GM21390 (cell line): ENCODE results near the gene CEBPZOS.
"Not testable (repeated sequence)": the region's sequence is repeated elsewhere in the genome, so short reads cannot be mapped to it uniquely, and the experiment has no call there.

Experiments
- ATAC-seq: cut with Tn5 transposase; IDR thresholded peaks from one replicate; pipeline ENCODE4 v1.9.1; 2021; ENCODE audit not compliant: unreplicated experiment

Gene CEBPZOS

DNA sequence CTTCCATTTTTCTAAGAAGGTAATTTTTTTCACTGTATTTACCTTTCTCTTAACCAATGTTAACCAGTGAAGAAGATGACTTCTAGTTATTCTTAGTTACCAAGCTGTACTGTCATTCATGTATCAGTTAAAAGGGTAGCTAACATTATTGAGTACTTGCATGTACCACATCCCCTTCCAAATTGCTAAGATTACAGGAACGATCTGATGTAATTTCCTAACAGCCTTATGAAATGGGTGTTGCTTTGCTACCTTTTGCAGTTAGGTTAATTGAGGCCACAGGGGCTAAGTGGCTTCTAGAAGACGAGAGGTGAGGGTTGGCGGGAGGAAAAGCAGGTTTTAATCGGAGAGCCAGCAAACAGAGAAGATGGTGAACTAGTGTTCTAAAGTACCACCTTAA is 6.0 kb upstream of the CEBPZOS start:
- no peak for ATAC-seq

DNA sequence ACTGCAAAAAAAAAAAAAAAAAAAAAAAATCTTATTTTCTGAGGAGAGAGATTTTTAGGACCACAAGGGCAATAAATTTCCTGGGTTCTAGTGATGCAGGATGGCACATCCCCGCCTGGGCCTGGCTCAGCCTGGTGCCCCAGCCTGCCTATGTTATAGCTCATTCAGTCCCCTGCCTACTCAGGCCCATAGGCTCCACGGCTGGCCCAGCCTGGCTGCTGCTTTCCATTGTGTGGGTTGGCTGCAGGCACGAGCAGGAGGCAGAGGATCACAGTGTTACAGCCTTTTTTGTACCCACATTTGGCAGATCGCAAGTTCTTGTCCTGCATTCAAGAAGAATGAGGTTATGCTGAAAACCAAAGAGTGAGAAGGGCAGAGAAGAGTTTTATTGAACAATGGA is 5.0 kb upstream of the CEBPZOS start:
- no peak for ATAC-seq

DNA sequence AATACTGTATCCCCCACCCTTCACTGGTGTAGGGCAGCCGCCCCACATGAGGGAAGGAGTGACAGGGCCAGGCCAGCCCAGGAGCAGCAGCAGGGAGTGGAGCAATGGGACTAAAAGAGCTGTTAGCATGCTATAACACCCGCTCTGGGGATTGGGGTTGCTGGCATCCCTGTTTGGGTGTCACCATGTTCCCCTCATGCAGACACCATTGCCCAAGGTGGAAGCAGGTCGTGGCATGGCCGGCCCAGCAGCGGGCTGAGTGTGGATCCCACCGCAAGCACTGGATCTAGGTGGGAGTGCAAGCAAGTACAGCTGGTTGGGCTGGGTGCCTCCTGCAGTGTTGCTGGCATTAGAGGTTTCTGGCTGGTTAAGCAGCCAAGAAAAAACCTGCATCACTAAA is 4.5 kb upstream of the CEBPZOS start:
- ATAC-seq = no peak

DNA sequence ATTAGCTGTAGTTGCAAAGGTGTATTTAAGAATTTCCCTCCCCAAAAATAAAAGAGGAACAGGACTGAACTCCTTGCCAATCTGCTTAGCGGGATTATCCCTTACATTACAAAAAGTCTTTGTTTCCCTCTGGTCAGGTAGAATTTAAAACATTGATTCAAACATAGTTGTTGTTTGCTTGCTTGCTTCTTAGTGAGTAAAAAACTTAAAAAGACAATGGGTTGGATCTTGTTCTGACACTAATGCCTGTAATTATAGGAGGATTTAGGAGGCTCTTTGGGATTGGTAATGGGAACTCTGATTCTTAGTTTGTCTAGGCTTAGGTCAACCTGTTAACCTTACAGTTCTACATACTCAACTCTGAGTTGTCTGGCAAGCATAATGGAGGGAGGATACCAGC is 3.7 kb upstream of the CEBPZOS start:
- no peak for ATAC-seq

DNA sequence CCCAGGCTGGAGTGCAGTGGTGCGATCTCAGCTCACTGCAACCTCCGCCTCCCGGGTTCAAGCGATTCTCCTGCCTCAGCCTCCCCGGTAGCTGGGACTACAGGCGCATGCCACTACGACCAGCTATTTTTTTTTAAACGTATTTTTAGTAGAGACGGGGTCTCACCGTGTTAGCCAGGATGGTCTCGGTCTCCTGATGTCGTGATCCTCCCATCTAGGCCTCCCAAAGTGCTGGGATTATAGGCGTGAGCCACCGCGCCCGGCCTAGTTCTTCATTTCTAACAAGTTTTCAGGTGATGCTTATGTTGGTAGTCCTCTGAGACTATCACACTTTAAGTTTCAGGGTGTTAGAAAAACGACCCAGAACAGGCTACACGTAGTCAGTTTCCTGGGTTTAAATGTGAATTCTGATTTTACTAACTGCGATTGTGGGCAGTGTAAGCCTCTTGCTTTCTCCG is 405 bp upstream of the CEBPZOS start:
- peak; percentile 3 for ATAC-seq

DNA sequence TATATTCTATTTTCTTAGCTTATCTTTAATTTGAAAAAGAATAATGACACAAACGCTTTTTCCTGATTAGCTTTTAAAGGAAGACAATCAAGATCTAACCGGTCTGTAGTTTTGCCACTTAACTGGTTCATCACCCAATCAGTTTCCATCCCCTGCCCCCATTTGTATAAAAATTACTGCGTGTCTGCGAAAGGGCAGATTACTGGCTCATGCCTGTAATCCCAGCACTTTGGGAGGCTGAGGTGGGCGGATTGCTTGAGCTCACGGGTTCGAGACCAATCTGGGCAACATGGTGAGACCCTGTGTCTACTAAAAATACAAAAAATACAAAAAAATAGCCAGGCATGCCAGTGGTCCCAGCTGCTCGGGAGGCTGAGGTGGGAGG is 2.4 kb downstream of the CEBPZOS start:
- ATAC-seq = no peak

DNA sequence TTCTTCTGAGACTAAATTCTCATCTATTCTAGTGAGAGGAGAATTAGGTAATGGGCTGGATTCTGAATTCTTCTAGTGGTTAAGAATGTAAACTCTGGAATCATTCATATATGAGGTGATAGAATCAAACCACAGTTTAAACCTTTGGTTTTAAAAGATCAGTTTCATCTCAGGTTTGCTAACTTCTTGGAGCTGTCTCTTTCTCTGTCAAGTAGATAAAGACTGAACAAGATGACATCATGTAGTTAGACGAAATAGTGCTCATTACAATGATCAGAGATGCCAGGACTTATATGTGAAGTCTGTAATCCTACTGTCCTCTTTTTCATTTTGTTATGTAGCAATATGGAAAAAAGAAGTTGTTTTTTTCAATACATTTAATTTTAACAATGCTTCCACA is 4.9 kb downstream of the CEBPZOS start:
- ATAC-seq = no peak

DNA sequence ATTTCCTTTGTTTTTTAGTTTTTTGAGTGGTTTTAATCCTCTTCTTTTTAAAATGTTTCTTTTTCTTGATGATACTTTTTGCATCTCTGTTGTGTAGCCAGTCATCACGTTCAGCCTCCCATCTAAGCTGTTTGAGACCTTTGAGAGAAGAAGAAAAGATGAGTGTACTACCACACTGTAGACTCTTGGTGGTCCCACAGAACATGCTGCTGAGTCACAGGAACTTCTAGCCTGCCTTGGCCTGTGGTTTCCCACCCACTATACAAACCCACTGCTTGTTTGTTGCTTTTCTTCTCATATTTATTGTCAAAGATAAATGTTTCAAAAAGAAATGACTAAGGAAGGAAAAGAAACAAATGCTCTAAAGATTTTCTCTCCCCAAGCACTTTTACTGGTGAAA is 5.5 kb downstream of the CEBPZOS start:
- no peak for ATAC-seq

DNA sequence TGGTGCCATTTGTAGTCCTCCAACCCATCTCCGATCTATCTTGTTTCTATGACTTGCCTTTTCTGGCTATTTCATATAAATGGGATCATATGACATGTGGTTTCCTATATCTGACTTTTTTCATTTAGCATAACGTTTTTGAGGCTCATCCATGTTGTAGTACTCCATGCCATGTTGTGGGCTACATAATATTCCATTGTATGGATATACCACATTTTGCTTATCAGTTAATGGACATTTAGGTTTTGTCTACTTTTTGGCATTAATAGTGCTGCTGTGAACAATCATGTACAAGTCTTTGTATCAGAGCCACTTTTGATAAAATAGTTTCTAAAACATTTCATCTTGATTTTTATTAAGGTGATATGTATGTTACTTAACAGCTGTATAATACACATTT is 7.4 kb downstream of the CEBPZOS start:
- ATAC-seq = no peak

DNA sequence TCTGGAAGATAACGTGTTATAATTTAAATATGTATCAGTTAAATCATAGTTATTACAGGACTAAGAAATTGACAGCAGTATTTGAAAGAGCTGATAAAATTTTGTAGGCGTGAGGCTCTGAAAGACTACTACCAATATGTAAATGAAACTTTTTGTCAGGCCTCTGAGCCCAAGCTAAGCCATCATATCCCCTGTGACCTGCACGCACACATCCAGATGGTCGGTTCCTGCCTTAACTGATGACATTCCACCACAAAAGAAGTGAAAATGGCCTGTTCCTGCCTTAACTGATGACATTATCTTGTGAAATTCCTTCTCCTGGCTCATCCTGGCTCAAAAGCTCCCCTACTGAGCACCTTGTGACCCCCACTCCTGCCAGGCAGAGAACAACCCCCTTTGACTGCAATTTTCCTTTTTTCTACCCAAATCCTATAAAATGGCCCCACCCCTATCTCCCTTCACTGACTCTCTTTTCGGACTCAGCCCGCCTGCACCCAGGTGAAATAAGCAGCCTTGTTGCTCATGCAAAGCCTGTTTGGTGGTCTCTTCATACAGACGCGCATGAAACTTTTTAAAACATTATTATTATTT is 8.9 kb downstream of the CEBPZOS start:
- ATAC-seq = not testable (repeated sequence)

DNA sequence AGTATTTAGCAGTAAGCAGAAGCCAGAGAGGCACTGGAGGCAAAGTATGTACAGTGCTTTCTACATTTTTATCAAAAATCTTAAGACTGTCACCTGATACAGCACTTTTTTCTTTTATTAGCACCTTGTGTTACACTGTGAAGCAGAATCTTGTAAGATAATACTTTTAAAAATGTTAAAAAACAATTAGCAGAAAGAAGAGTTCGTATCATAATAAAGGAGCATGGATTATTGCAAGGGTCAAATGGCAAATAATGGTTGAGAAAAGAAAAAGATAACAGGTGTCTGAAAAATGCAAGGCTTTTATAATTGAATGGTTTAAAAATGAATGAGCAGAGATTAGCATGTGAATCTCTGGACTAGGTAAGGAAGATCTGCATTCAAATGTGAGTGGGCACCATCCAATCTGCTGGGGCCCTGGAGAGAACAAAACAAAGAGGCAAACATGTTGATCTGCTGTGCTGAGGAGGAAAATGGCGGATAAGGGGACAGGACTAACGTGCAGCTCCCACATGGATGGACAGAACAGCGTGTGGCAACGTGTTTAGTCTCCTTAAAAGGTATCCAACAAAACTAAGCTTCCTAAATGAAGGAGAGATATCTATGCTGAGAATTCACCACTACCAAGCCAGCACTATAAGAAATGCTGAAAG is 9.5 kb downstream of the CEBPZOS start:
- no peak for ATAC-seq

DNA sequence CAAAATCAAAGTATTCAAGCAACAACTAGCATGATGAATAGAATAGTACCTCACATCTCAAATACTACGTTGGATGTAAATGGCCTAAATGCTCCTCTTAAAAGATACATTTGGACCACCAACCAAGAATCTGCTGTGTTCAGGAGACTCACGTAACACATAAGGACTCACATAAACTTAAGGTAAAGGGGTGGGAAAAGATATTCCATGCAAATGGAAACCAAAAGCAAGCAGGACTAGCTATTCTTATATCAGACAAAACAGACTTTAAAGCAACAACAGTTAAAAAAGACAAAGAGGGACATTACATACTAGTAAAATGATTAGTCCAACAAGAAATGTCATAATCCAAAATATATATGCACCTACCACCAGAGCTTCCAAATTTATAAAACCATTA is 10.5 kb downstream of the CEBPZOS start:
- not testable (repeated sequence) for ATAC-seq

DNA sequence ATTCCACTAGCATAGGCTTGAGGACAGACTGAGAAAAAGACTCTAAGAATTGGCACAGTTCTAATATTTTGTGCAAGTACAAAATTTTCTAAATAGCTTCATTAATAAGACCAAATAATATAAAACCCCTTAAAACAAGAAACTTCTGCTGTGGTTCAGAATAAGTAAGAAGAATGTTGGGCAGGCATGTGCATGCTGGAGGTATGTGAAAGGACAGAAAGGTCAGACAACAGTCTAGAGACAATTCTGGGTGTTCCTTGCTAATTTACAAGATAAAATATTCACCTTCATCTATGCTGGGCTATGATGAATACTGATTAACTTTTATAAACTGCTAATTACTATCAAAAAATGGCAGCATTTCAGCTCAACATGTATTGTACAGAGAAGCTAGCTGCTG is 14.9 kb downstream of the CEBPZOS start:
- ATAC-seq = no peak

DNA sequence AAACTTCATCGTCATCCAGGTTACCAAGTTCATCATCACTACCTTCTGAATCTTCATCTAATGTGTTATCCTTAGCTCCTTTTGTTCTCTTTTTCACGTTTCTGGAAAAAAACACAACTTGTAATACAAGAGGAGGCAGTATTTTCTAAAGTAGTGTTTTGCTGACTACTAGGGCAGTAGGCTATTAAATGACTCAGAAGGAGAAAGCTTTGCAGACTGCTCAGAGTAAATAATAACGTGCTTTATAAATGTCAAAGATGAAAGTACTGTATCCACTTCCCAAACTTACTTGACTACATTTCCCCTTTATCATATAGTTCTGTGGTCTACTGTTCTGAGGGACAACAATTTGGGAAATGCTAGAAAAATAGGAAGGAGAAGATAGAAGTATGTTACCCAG is 15.6 kb downstream of the CEBPZOS start:
- ATAC-seq = no peak

DNA sequence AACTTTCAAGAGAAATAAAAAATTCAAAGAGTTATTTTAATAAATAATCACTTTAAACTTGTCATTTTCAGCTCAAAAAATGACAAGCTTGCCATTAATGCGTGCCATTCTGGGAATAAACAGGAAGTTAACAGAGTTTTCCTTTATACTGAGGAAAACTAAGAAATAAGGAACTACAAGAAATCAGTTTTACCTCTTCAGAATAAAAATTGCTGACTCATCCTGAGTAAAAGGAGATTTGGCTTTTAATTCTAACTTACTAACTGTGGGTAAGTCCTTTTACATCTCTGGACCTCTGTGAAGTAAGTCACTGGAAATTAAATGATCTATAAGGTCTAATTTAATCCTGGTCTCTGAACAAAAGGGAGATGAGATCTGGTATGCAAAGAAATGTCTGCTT is 19.0 kb downstream of the CEBPZOS start:
- ATAC-seq = no peak

DNA sequence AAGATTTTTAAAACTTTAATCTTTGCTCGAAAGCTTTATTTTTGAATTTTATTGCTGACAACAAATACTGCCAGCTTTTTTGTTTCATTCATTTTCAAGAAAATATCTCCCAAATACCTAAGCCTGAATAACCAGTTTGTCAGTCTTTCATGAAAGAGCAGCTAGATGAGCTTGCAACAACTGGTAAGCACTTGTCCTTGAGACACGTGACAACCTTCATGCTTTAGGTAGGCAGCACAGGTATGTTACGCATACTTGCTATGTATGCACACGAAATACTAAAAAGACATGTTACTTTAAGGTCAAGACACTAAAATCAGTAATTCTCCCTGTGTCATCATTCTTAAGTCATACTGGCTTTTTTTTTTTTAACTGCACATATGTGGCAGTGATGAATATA is 22.8 kb downstream of the CEBPZOS start:
- no peak for ATAC-seq

DNA sequence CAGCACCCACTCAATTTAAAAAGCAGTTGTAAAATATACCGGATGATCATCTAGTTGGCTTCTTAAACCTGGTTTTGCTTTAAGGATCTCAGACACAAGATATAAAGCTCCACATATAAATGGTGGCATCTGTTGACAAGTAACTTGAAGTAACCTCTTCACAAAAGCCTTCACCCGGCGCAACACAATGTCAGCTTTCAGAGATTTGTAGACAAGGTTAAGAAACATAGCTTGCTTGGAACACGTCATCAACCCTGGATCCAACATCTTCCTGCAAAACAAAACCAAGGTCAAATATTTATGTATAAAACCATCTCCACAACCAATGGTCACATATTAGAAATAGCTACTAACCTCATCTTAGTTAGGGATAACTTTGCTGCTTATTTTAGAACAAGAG is 26.8 kb downstream of the CEBPZOS start:
- ATAC-seq = no peak

DNA sequence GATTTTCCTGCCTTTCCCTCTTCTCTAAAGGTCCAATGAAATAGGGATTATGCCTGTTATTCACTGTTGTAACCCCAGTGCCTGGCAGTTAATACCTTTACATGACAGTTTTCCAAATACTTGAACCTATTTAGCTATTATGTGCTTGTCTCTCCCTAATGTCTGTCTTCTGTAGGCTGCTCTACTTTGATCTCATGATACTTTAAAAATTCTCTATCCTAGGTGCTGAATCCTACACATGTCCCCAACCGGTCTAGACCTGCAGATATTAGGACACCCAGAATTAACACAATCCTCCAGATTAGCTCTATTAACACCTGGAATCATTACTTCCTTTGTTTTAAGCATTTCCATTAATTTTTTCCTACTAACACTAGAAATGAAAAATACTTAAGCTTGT is 27.8 kb downstream of the CEBPZOS start:
- no peak for ATAC-seq

DNA sequence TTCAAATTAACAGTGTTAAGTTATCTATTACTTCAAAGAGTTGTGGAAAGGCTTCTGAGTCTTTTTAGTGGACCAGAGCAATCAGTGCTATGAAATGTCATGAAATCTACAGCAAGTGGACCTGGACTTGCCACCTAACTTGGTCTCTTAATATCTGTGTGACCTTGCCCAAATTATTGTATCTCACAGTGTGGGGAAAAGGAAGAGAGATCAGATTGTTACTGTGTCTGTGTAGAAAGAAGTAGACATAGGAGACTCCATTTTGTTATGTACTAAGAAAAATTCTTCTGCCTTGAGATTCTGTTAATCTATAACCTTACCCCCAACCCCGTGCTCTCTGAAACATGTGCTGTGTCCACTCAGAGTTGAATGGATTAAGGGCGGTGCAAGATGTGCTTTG is 28.8 kb downstream of the CEBPZOS start:
- ATAC-seq = not testable (repeated sequence)

DNA sequence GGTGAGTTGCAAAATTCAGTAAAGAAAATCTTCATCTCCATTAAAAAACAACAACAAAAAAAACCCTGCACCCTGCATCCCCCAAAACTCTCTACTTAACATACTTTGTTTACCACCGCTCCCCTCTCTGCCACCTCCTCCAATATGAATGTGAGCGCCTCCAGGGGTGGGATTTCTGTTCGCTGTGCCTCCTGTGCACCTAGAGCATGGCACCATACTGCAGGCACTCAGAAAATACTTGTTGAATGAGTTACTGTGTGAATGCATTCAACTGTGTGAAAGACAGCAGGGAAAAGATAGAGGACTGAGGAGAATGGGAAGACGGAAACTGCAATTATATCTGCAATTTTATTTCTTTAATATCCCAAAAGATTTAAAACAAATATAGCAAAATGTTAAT is 30.6 kb downstream of the CEBPZOS start:
- no peak for ATAC-seq

DNA sequence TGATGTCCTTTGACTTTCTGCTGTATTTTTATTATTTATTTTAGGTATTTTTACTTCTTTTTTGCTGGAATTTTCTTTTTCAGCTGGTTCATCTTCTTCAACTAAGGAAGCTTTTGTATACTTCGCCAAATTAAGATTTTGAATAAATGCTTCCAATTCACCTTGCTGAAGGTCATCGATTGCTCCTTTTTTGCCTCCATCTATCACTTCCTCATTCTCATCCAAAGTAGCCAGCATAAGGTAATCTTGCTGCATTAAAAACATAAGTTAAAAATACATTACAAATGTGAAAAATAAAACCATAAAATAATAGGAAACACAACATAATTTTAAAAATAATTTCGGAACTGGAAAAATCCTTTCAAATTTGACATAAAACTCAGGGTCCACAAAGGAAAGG is 32.5 kb downstream of the CEBPZOS start:
- no peak for ATAC-seq

DNA sequence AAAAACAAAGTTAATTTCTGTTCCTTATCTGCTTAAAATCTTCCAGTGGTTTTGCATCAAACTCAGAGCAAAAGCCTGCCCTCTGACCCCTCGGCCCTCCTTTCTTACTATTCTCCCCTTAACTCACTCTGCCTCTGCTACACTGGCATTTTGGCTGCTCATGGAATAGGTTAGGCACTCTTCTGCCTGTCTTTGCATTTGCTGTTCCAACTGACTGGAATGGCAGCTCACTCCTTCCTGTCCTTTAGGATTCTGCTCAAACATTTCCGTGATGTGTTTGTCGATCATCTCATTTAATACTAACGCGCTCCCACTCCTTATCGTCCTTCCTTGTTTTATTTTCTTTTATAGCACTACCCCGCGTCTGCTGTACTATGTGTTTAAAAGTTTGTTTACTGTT is 34.3 kb downstream of the CEBPZOS start:
- ATAC-seq = no peak
